Transverse colon (tissue), 4 donors: ENCODE data around the gene TSPOAP1. TPM values are rescaled to one million over a fixed set of nuclear protein-coding genes. Genes with fewer than 3 reads are reported as not detected.

ENCODE experiments used
- DNase-seq: peaks from one replicate; pipeline ENCODE4 v3.0.0-alpha.2; 2019
- H3K27ac ChIP-seq, 4 donors: fragments of 200-600 bp; sonication (generic); 2 replicates each; pipeline ENCODE4 v1.5.1; 2016 to 2018; ENCODE audit warnings: inconsistent platforms in 4 of 4
- H3K27me3 ChIP-seq: fragments of 200-600 bp; sonication (generic); 2 replicates; pipeline ENCODE4 v1.5.1; 2017; ENCODE audit warnings: inconsistent platforms
- H3K36me3 ChIP-seq, 4 donors: fragments of 200-600 bp; sonication (generic); 2 replicates each; pipeline ENCODE4 v1.5.1; 2017 to 2019; ENCODE audit warnings: inconsistent platforms in 4 of 4
- H3K4me1 ChIP-seq, 4 donors: fragments of 200-600 bp; sonication (generic); 2 replicates each; pipeline ENCODE4 v1.5.1; 2017 to 2020; ENCODE audit warnings: inconsistent platforms in 4 of 4
- H3K4me3 ChIP-seq, 4 donors: fragments of 200-600 bp; sonication (generic); 1 replicate in 1 of 4; 2 replicates in 3 of 4; pipeline versions ENCODE4 v1.5.1 to v1.6.1; 2017 to 2019; ENCODE audit warnings: inconsistent platforms in 4 of 4
- H3K9me3 ChIP-seq, 2 donors: fragments of 200-600 bp; sonication (generic); 2 replicates each; pipeline ENCODE4 v1.5.1; 2017 to 2019; ENCODE audit warnings: inconsistent platforms in 2 of 2
- CTCF ChIP-seq, 5 experiments: fragments of 200-600 bp in 3 of 5; fragments of 450-650 bp in 2 of 5; sonication (generic) in 3 of 5; IDR thresholded peaks; 1 replicate in 2 of 5; 2 replicates in 3 of 5; pipeline ENCODE4 v1.5.1; 2016 to 2017; ENCODE audit warnings: antibody characterized with exemption in 5 of 5, inconsistent platforms in 3 of 5, mild to moderate bottlenecking in 2 of 5, moderate library complexity in 1 of 5
- EP300 ChIP-seq: sonication (generic); formaldehyde crosslinking; IDR thresholded peaks from one replicate; pipeline ENCODE4 v1.6.1; 2017; ENCODE audit warnings: antibody characterized with exemption, low read depth
- POLR2A ChIP-seq: fragments of 450-650 bp; IDR thresholded peaks from one replicate; pipeline ENCODE4 v1.6.1; 2016; ENCODE audit warnings: antibody characterized with exemption, mild to moderate bottlenecking, moderate library complexity
- POLR2AphosphoS5 ChIP-seq, 3 donors: sonication (generic); formaldehyde crosslinking; IDR thresholded peaks; one replicate each; pipeline ENCODE4 v1.6.1; 2016; ENCODE audit warnings: antibody characterized with exemption in 3 of 3
- WGBS, 2 donors: methylation state at CpG; one replicate each; pipeline ENCODE4 v1.1.5; 2018; ENCODE audit warnings: low coverage in 1 of 2; 5-methylcytosine and 5-hydroxymethylcytosine counted together
- in situ Hi-C, 4 donors: fragments of 200-750 bp; cut with MboI; loops; one replicate each; pipeline versions ENCODE4 v1.15.0 to v1.15.1; 2017; ENCODE audit warnings: low sequenced_read_pairs in 3 of 4, low pct_ligation_motif_present in 1 of 4, low pct_unique_long_range_greater_than_20kb in 1 of 4
- intact Hi-C: fragments of 100-400 bp; cut with DNase I; formaldehyde crosslinking; loops from one replicate; pipeline ENCODE4 v1.15.1; 2023; ENCODE audit warnings: low total_unique reads
- total RNA-seq, 4 donors: library from RNA; depleted of rRNA; stranded (reverse); fragments of >200 nt; gene quantifications; one replicate each; pipeline ENCODE4 v1.1.0, GENCODE V29; 2016

TSPOAP1 gene
- total RNA-seq, 4 donors from 2014 or later = 4.4 to 21.7 (median 9.4) TPM

- Histone ChIP-seq H3K36me3 (no peaks in the 10 kb centered on the region), H3K4me3 (peak overlapping the region; percentile 7 to 46 (median 36)), H3K9me3 (no peaks in the 10 kb centered on the region), H3K27me3 (no peaks in the 10 kb centered on the region), H3K27ac (peak overlapping the region; percentile 88 to 96 (median 89)), H3K4me1 (peaks cover 0 to 10% (median 3%) of the 10 kb centered on the region in 4 donors)
- intact Hi-C loops (no loop called here), in situ Hi-C loops (no loop called here)
- WGBS, 2 donors = 67 to 72% methylated on average over 6 to 10 of the region's 10 CpGs
- no peak for DNase-seq
- TF ChIP-seq EP300 = no peak
- no peak for TF ChIP-seq CTCF (IDR thresholded peaks at IDR 0.05)
- no peak for TF ChIP-seq POLR2A
- no peak for TF ChIP-seq POLR2AphosphoS5 (IDR thresholded peaks at IDR 0.05)
Measured at GRCh38 chr17:58330538-58330996, 2.0 kb upstream of the TSPOAP1 start.

DNA sequence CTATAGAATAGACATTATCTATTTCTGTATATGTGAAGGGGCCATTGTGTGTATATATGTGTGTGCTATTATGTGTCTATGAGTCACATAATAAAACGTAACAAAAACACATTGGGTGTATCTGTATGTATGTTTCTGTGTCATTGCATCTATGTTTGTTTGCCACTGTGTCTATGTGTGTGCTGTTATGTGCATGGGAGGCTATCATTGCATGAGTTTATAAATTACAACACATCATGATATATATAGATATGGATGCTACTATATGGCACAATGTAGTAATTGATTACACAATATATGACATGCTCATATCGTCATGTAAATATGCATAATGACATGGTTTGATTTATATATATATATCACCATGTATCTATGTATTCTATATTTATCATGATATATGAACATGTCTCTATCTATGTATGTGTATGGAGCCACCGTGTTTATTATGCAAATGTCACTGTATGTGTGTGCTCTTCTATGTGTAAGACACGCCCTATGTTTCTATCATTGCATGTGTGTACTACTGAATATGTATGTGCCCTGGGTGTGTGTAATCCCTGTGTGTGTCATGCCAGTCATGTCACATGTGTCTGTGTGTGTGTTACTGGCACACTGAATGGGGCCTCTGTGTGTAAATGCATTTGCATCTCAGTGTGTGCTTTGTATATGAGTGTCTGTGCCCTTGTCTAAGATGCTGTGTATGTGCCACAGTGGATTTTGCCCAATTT, 1.4 kb upstream of the TSPOAP1 start:
- Histone ChIP-seq H3K4me3 (peak overlapping the region in 3 of 4 donors; percentile 30 to 46 (median 42)), H3K4me1 (peaks cover 2 to 13% (median 4%) of the 10 kb centered on the region in 4 donors), H3K27me3 (no peaks in the 10 kb centered on the region), H3K36me3 (no peaks in the 10 kb centered on the region), H3K9me3 (no peaks in the 10 kb centered on the region), H3K27ac (peak overlapping the region in 3 of 4 donors; percentile 88 to 96 (median 88))
- TF ChIP-seq EP300 = no peak
- TF ChIP-seq POLR2AphosphoS5 (IDR thresholded peaks at IDR 0.05) = no peak
- DNase-seq = no peak
- in situ Hi-C loops (no loop called here), intact Hi-C loops (no loop called here)
- WGBS, 2 donors = 53 to 69% methylated on average over 4 of the region's 4 CpGs

- peak overlapping the region; percentile 11 to 96 (median 35) for H3K27ac ChIP-seq
- in situ Hi-C loops (no loop called here), intact Hi-C loops (no loop called here)
- peaks cover 4 to 9% (median 7%) of the 10 kb centered on the region in 4 donors for H3K4me1 ChIP-seq
- peak; percentile 53 for DNase-seq
- no peaks in the 10 kb centered on the region for H3K9me3 ChIP-seq
- 52 to 57% methylated on average over 8 to 16 of the region's 16 CpGs for WGBS, 2 donors
- H3K27me3 ChIP-seq = no peaks in the 10 kb centered on the region
- TF ChIP-seq POLR2AphosphoS5 (IDR thresholded peaks at IDR 0.05) (peak in 1 of 3 donors; percentile 39), CTCF (IDR thresholded peaks at IDR 0.05) (peak in 1 of 5 experiments; percentile 19), POLR2A (no peak), EP300 (no peak)
- peak overlapping the region in 1 of 4 donors; percentile 8 for H3K4me3 ChIP-seq
- no peaks in the 10 kb centered on the region for H3K36me3 ChIP-seq
Measured at GRCh38 chr17:58329035-58329809, 627 bp upstream of the TSPOAP1 start.

DNA sequence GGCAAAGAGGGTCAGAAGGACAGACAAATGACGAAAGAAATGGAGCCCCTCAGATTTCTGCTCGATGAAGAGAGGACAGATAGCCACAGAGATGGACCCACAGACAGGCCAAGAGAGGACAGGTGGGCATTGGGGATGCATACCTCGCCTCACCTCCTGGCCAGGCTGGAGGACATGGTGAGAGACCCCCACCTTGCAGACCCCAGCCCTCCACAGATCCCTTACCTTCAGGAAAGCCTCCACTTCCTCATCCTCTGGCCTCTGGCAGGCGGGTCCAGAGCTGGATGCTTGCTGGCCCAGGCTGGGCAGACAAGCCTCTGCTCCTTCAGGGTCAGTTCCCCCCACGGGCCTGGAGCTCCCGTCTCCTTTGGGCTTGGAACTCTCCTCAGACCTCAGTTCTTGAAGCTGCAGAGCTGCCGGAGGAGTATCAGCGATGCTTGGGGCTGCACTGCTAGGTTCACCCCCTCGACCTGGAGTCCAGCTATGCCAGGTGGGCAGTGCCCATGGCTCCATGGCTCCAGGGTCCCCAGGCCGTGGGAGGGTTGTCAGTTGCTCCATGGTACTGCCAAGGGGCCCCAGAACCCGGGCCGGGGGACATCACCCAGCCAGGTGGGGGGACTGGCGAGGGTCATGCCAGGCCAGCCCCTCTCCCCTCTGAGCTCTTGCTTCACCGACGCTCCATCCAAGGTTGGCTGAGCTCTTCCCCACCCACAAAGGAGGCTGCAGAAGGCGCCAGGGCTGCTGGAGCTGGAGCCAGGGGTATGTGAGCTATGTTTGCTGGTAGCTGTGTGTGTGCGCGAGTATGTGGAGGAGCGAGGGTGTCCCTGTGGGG, 1.0 kb downstream of the TSPOAP1 start:
- in situ Hi-C loops (no loop called here), intact Hi-C loops (no loop called here)
- Histone ChIP-seq H3K4me3 (no peak overlapping the region), H3K36me3 (no peaks in the 10 kb centered on the region), H3K27me3 (no peaks in the 10 kb centered on the region), H3K27ac (peak overlapping the region in 1 of 4 donors; percentile 96), H3K9me3 (no peaks in the 10 kb centered on the region), H3K4me1 (peaks cover 4 to 13% (median 11%) of the 10 kb centered on the region in 4 donors)
- DNase-seq = no peak
- WGBS, 2 donors = 77% methylated on average over 18 of the region's 19 CpGs; no CpG with 5 or more reads in 1 of the 2 donors
- TF ChIP-seq EP300 (no peak), POLR2A (no peak), POLR2AphosphoS5 (IDR thresholded peaks at IDR 0.05) (no peak), CTCF (IDR thresholded peaks at IDR 0.05) (no peak)
